ENCODE results near the gene SYNDIG1. TPM values are rescaled to one million over a fixed set of nuclear protein-coding genes. Genes with fewer than 3 reads are reported as not detected.

Gene SYNDIG1
- total and polyA plus RNA-seq, 2 of the 4 experiments (the other 2 are of a cell fraction): not detected

- Histone ChIP-seq H4K20me1 (ENCODE audit: insufficient read depth, low read length) (no peaks in the 10 kb centered on the region; the same call in 1 of the 2 replicates), H3K4me2 (ENCODE audit: low read depth, low read length) (no peak overlapping the region), H2AK9ac (replicated peaks; ENCODE audit: low read depth, low read length, poor library complexity) (no peak overlapping the region), H3K9me3 (ENCODE audit: control insufficient read depth, insufficient read depth, low read length) (no peaks in the 10 kb centered on the region), H2BK120ac (ENCODE audit: low read depth, low read length) (peak overlapping the region; percentile 52), H3K14ac (replicated peaks; ENCODE audit: low read depth, low read length) (peak overlapping the region; percentile 75), H3K79me1 (ENCODE audit: low read depth in 1 of 2, low read length in 2 of 2) (no peaks in the 10 kb centered on the region), H3K4ac (ENCODE audit: low read depth, low read length) (peak overlapping the region; percentile 41), H2BK20ac (ENCODE audit: low read depth, low read length) (peak overlapping the region; percentile 85), H2AK5ac (ENCODE audit: low read depth, low read length) (peak overlapping the region; percentile 29), H4K8ac (ENCODE audit: low read depth in 2 of 2, low read length in 2 of 2) (peak overlapping the region in 1 of 2 experiments; percentile 16; a peak in 1 of 4 replicates), H3K9me1 (ENCODE audit: insufficient read depth, low read length) (peaks cover 13% of the 10 kb centered on the region), H4K91ac (ENCODE audit: insufficient read depth, low read depth, low read length) (peak overlapping the region; percentile 83), H2BK15ac (ENCODE audit: low read depth, low read length) (peak overlapping the region; percentile 65; the same call in 2 of the 3 replicates), H4K5ac (ENCODE audit: low read depth, low read length) (no peak overlapping the region), H3K27me3 (ENCODE audit: control insufficient read depth, insufficient read depth, low read length) (no peaks in the 10 kb centered on the region), H3K56ac (ENCODE audit: extremely low read depth, insufficient read depth, low read length) (no peak overlapping the region), H3K9ac (ENCODE audit: low read depth, low read length) (no peak overlapping the region), H2BK5ac (ENCODE audit: low read depth, low read length, poor library complexity, severe bottlenecking) (peak overlapping the region; percentile 12), H3K23ac (ENCODE audit: low read depth, low read length) (no peak overlapping the region), H3K27ac (ENCODE audit: insufficient read depth, low read length) (no peak overlapping the region), H3K36me3 (ENCODE audit: control insufficient read depth, insufficient read depth, low read length) (no peaks in the 10 kb centered on the region), H3K4me3 (ENCODE audit: insufficient read depth, low read depth, low read length) (no peak overlapping the region), H2AFZ (replicated peaks; ENCODE audit: low read length, poor library complexity) (peak overlapping the region; percentile 36), H3K4me1 (ENCODE audit: control insufficient read depth, insufficient read depth, low read length) (peaks cover 18% of the 10 kb centered on the region), H3K18ac (ENCODE audit: low read depth, low read length) (no peak overlapping the region)
- no peak for ATAC-seq (ENCODE audit: low read depth)
- ChIA-PET POLR2A (ENCODE audit: unreplicated experiment) (no interaction called here), CTCF (no interaction called here)
- in situ Hi-C loops (cut with MboI; ENCODE audit: low sequenced_read_pairs): no loop called here
- no peak for DNase-seq
- BruUV-seq (replicated peaks): no TSS peak
- WGBS, 2 experiments (ENCODE audit: extremely low coverage in 2 of 2, insufficient read length in 1 of 2): no CpG with 5 or more reads among the region's 5 CpGs
- dilution Hi-C loops (cut with HindIII; ENCODE audit: low sequenced_read_pairs, unreplicated experiment): no loop called here
- no peak for TF ChIP-seq POLR2A (IDR thresholded peaks at IDR 0.05; ENCODE audit: low read depth, low read length)
- TF ChIP-seq MAZ (IDR thresholded peaks at IDR 0.05; ENCODE audit: borderline replicate concordance, low read depth, low read length): no peak
- TF ChIP-seq RFX5 (IDR thresholded peaks at IDR 0.05; ENCODE audit: low read depth, low read length): no peak
- no peak for TF ChIP-seq CHD1 (IDR thresholded peaks at IDR 0.05; ENCODE audit: low read depth, low read length)
- TF ChIP-seq RCOR1 (IDR thresholded peaks at IDR 0.05; ENCODE audit: insufficient replicate concordance, low read length): no peak
- intact Hi-C loops (cut with micrococcal nuclease): no loop called here
These were observed 201.6 kb downstream of the SYNDIG1 start for GRCh38 chr20:24670981-24671380.

Data from IMR-90 (cell line).